Measurements from ENCODE around the gene ATG9B.

Gene ATG9B

GRCh38 chr7:150999001-150999400 lies 25.3 kb downstream of the ATG9B start:
- Histone ChIP-seq H3K4me3 (ENCODE audit: low read depth, low read length) (no peak overlapping the region), H3K9me3 (no peaks in the 10 kb centered on the region), H3K36me3 (no peaks in the 10 kb centered on the region), H3K4me1 (peaks cover 9% of the 10 kb centered on the region), H3K27me3 (no peaks in the 10 kb centered on the region)
- TF ChIP-seq CTCF (IDR thresholded peaks at IDR 0.05; ENCODE audit: low read depth, low read length) = no peak
- DNase-seq = no peak

GRCh38 chr7:150998341-150998740 lies 26.0 kb downstream of the ATG9B start:
- TF ChIP-seq CTCF (IDR thresholded peaks at IDR 0.05; ENCODE audit: low read depth, low read length) = no peak
- Histone ChIP-seq H3K9me3 (no peaks in the 10 kb centered on the region), H3K27me3 (no peaks in the 10 kb centered on the region), H3K4me3 (ENCODE audit: low read depth, low read length) (no peak overlapping the region), H3K4me1 (peaks cover 9% of the 10 kb centered on the region), H3K36me3 (no peaks in the 10 kb centered on the region)
- DNase-seq = no peak

- Histone ChIP-seq H3K4me3 (ENCODE audit: low read depth, low read length) (no peak overlapping the region), H3K9me3 (no peaks in the 10 kb centered on the region), H3K36me3 (no peaks in the 10 kb centered on the region), H3K27me3 (no peaks in the 10 kb centered on the region), H3K4me1 (peaks cover 9% of the 10 kb centered on the region)
- TF ChIP-seq CTCF (IDR thresholded peaks at IDR 0.05; ENCODE audit: low read depth, low read length) = no peak
- no peak for DNase-seq
Observed at GRCh38 chr7:150997817-150998216, 26.5 kb downstream of the ATG9B start.

- no peak for TF ChIP-seq CTCF (IDR thresholded peaks at IDR 0.05; ENCODE audit: low read depth, low read length)
- H3K36me3 ChIP-seq = no peaks in the 10 kb centered on the region
- H3K4me3 ChIP-seq (ENCODE audit: low read depth, low read length) = no peak overlapping the region
- no peaks in the 10 kb centered on the region for H3K27me3 ChIP-seq
- peaks cover 9% of the 10 kb centered on the region for H3K4me1 ChIP-seq
- DNase-seq = no peak
- H3K9me3 ChIP-seq = no peaks in the 10 kb centered on the region
Observed at GRCh38 chr7:150997075-150997511, 27.2 kb downstream of the ATG9B start.

- H3K4me1 ChIP-seq = peaks cover 9% of the 10 kb centered on the region
Observed at GRCh38 chr7:150996376-150997074, 27.8 kb downstream of the ATG9B start.

More at GRCh38 chr7:150996376-150997074, 27.8 kb downstream of the ATG9B start:
- Histone ChIP-seq H3K36me3 (no peaks in the 10 kb centered on the region), H3K9me3 (no peaks in the 10 kb centered on the region), H3K27me3 (no peaks in the 10 kb centered on the region), H3K4me3 (ENCODE audit: low read depth, low read length) (no peak overlapping the region)
- DNase-seq = no peak
- TF ChIP-seq CTCF (IDR thresholded peaks at IDR 0.05; ENCODE audit: low read depth, low read length) = no peak

All from BE2C (cell line).